NCI-H2196 treated with DMSO at 0.1 percent for 48 hours (cell line): ENCODE data around the gene DDX4.

Experiments
- DNase-seq: peaks from one replicate; lab custom pipeline; 2025; ENCODE audit not compliant: unreplicated experiment; lab: John Stamatoyannopoulos, UW

Gene DDX4

DNA sequence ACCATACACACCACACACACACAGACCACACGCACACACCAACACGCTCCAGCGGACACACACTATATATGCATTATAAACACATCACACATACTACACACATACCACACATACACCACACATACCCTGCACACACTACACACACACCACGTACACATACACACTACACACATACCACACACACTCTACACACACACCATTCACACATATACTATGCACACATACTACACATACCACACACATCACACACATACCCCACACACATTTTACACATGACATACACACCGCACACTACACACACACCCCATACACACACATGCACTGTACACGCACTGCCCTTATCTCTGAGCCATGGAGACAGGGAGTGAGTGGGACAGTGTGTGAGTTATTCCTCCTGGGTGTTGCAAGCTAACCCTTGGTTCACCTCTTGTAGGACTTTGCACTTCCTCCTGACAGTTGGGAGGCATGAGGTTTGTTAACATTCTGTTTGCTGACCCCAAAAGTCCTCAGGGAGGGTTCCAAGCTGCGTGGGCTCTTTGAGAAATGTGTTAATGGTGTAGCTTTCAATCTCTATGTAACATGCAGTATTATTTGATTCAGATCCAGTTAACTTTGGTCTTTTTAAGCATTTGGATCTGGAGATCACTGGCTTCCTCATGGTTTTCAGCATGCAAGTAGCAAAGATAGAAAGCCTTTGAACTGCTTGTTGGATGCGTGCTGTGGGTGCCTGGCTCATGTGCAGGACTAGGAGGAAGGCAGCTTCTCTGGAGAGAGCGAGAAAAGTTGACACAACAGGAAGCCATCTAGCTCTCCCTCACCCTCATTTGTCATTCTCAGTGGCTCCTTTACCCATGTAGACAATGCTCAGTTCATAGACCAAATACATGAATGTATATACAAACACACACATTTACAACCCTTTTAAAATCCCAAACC is 127.0 kb downstream of the DDX4 start:
- DNase-seq = no peak

DNA sequence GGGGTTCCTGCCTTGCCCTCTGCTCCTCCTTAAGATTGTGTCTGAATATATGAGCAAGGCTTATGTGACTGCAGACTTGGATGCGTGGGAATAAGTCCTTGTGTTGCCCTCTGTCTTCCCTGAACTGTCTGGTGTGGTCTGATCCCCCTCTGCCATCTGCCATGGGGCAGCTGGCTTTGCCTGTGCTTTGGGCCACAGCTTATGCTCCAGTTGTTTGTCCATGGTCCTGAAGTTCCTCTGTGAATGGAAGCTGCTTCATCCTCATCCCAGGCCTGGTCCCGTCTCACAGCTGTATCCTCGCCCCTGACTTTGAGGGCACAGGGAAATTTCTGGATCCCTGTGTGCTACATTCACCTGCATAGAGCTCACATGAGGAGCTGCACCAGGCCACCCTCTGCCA is 128.0 kb downstream of the DDX4 start:
- no peak for DNase-seq

DNA sequence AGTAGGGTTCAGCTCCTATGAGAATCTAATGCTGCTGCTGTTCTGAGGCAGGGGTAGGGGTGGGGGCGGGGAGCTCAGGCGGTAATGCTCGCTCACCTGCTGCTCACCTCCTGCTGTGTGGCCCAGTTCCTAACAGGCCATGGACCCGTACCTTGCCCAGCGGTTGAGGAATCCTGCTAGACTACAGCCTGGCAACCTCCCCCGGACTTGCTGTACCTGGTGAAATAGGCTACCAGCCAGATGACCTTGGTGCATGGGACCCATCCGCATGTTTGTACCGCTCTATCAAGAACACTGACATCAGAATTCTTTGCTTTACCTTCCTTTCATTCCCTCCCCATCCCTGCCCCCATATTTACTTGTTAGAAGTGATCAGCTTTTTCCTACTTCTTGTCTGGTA is 128.6 kb downstream of the DDX4 start:
- no peak for DNase-seq
